Measurements from ENCODE around the gene DLX3.

- TF ChIP-seq POLR2AphosphoS5 (IDR thresholded peaks at IDR 0.05) (no peak), CTCF (IDR thresholded peaks at IDR 0.05; ENCODE audit: poor library complexity, severe bottlenecking) (no peak), TAF1 (IDR thresholded peaks at IDR 0.05; ENCODE audit: low read depth) (no peak), EZH2 (IDR thresholded peaks at IDR 0.05; ENCODE audit: borderline replicate concordance, insufficient read depth, low read length, poor library complexity, severe bottlenecking) (no peak), SMC3 (conservative IDR thresholded peaks at IDR 0.05; ENCODE audit: poor library complexity) (no peak), REST (IDR thresholded peaks at IDR 0.05; ENCODE audit: borderline replicate concordance) (no peak), MXI1 (conservative IDR thresholded peaks at IDR 0.05; ENCODE audit: poor library complexity, severe bottlenecking) (no peak)
These were observed 10.7 kb downstream of the DLX3 start for GRCh38 chr17:49984283-49984682.

All from neural cell (in vitro differentiated cells).